HG03280 (cell line): Measurements from ENCODE around the gene COX7A2.

Experiments
- ATAC-seq: cut with Tn5 transposase; IDR thresholded peaks from one replicate; pipeline ENCODE4 v1.9.1; 2021; ENCODE audit warnings: mild to moderate bottlenecking, moderate library complexity; ENCODE audit not compliant: unreplicated experiment

Gene COX7A2

GRCh38 chr6:75268988-75269354 lies 25.4 kb upstream of the COX7A2 start:
- ATAC-seq: no peak

- no peak for ATAC-seq
Observed at GRCh38 chr6:75268121-75268987, 24.8 kb upstream of the COX7A2 start.

GRCh38 chr6:75267461-75267860 lies 23.9 kb upstream of the COX7A2 start:
- ATAC-seq: no peak

GRCh38 chr6:75266716-75267291 lies 23.2 kb upstream of the COX7A2 start:
- peak; percentile 84 for ATAC-seq

GRCh38 chr6:75263401-75263750 lies 19.8 kb upstream of the COX7A2 start:
- no peak for ATAC-seq

GRCh38 chr6:75262716-75263400 lies 19.3 kb upstream of the COX7A2 start:
- no peak for ATAC-seq

- no peak for ATAC-seq
Observed at GRCh38 chr6:75261299-75261698, 17.7 kb upstream of the COX7A2 start.

- ATAC-seq: no peak
Observed at GRCh38 chr6:75257343-75258087, 13.9 kb upstream of the COX7A2 start.

- ATAC-seq: no peak
Observed at GRCh38 chr6:75250552-75250951, 7.0 kb upstream of the COX7A2 start.

- ATAC-seq: no peak
Observed at GRCh38 chr6:75249837-75250236, 6.2 kb upstream of the COX7A2 start.

- no peak for ATAC-seq
Observed at GRCh38 chr6:75246386-75246785, 2.8 kb upstream of the COX7A2 start.

GRCh38 chr6:75244063-75244584 lies 523 bp upstream of the COX7A2 start:
- ATAC-seq: peak; percentile 22

- ATAC-seq: no peak
Observed at GRCh38 chr6:75236630-75237029, 7.0 kb downstream of the COX7A2 start.

- ATAC-seq: no peak
Observed at GRCh38 chr6:75235271-75235670, 8.3 kb downstream of the COX7A2 start.

GRCh38 chr6:75234126-75234865 lies 9.3 kb downstream of the COX7A2 start:
- ATAC-seq: no peak

GRCh38 chr6:75233092-75233615 lies 10.4 kb downstream of the COX7A2 start:
- no peak for ATAC-seq

- ATAC-seq: no peak
Observed at GRCh38 chr6:75230484-75231325, 12.9 kb downstream of the COX7A2 start.

- no peak for ATAC-seq
Observed at GRCh38 chr6:75224303-75224926, 19.2 kb downstream of the COX7A2 start.

GRCh38 chr6:75223428-75223827 lies 20.2 kb downstream of the COX7A2 start:
- ATAC-seq: no peak
